Neural crest cell (in vitro differentiated cells): ENCODE measurements around the gene FBXO31. TPM values are rescaled to one million over a fixed set of nuclear protein-coding genes. Genes with fewer than 3 reads are reported as not detected.

ENCODE experiments used
- DNase-seq: peaks from one replicate; pipeline ENCODE4 v3.0.0; 2021; ENCODE audit warnings: low read depth, mixed read lengths, low spot score
- H3K27ac Mint-ChIP-seq: one replicate; pipeline ENCODE4 v1.8.0; 2021; ENCODE audit warnings: mild to moderate bottlenecking, mixed read lengths; ENCODE audit not compliant: unreplicated experiment
- H3K27me3 Mint-ChIP-seq: 2 replicates; pipeline ENCODE4 v1.8.0; 2021; ENCODE audit warnings: low read depth, mild to moderate bottlenecking, mixed read lengths
- H3K36me3 Mint-ChIP-seq: 2 replicates; pipeline ENCODE4 v1.8.0; 2021; ENCODE audit warnings: low read depth, mild to moderate bottlenecking, mixed read lengths
- H3K4me1 Mint-ChIP-seq: 2 replicates; pipeline ENCODE4 v1.8.0; 2021; ENCODE audit warnings: mixed read lengths
- H3K4me3 Mint-ChIP-seq: one replicate; pipeline ENCODE4 v1.8.0; 2021; ENCODE audit warnings: mild to moderate bottlenecking, mixed read lengths
- H3K9me3 Mint-ChIP-seq: 2 replicates; pipeline ENCODE4 v1.8.0; 2021; ENCODE audit warnings: mixed read lengths
- CTCF ChIP-seq: fragments of 200-600 bp; sonication (generic); conservative IDR thresholded peaks from 2 replicates; pipeline ENCODE4 v1.5.0; 2021; ENCODE audit warnings: antibody characterized with exemption, mild to moderate bottlenecking
- total RNA-seq: library from RNA; stranded (reverse); gene quantifications from 2 replicates; pipeline ENCODE4 v1.2.1, GENCODE V29; 2021

Gene FBXO31
- total RNA-seq, 1 donor from 2014 or later, result 23.7 TPM

GRCh38 chr16:87324411-87325275 lies 58.9 kb downstream of the FBXO31 start:
- Mint-ChIP-seq H3K4me1 (no peaks in the 10 kb centered on the region), H3K36me3 (no peaks in the 10 kb centered on the region), H3K27ac (no peak overlapping the region), H3K9me3 (no peaks in the 10 kb centered on the region), H3K4me3 (peak overlapping the region; percentile 77), H3K27me3 (no peaks in the 10 kb centered on the region)
- peak; percentile 78 for TF ChIP-seq CTCF
- DNase-seq, result peak; percentile 55

GRCh38 chr16:87323727-87324410 lies 59.7 kb downstream of the FBXO31 start:
- H3K27me3 Mint-ChIP-seq, result no peaks in the 10 kb centered on the region
- TF ChIP-seq CTCF, result no peak
- H3K4me1 Mint-ChIP-seq, result no peaks in the 10 kb centered on the region
- H3K36me3 Mint-ChIP-seq, result no peaks in the 10 kb centered on the region
- no peak overlapping the region for H3K4me3 Mint-ChIP-seq
- no peaks in the 10 kb centered on the region for H3K9me3 Mint-ChIP-seq
- DNase-seq, result no peak
- no peak overlapping the region for H3K27ac Mint-ChIP-seq

- DNase-seq, result no peak
- no peaks in the 10 kb centered on the region for H3K9me3 Mint-ChIP-seq
- no peaks in the 10 kb centered on the region for H3K36me3 Mint-ChIP-seq
- peaks cover 8% of the 10 kb centered on the region for H3K4me1 Mint-ChIP-seq
- H3K27me3 Mint-ChIP-seq, result no peaks in the 10 kb centered on the region
- no peak for TF ChIP-seq CTCF
- no peak overlapping the region for H3K4me3 Mint-ChIP-seq
- no peak overlapping the region for H3K27ac Mint-ChIP-seq
Measured at GRCh38 chr16:87322833-87323726, 60.5 kb downstream of the FBXO31 start.

GRCh38 chr16:87322360-87322759 lies 61.2 kb downstream of the FBXO31 start:
- no peak for TF ChIP-seq CTCF
- Mint-ChIP-seq H3K4me1 (peaks cover 10% of the 10 kb centered on the region), H3K36me3 (no peaks in the 10 kb centered on the region), H3K27ac (no peak overlapping the region), H3K27me3 (no peaks in the 10 kb centered on the region), H3K4me3 (no peak overlapping the region), H3K9me3 (no peaks in the 10 kb centered on the region)
- DNase-seq, result no peak

GRCh38 chr16:87321336-87322107 lies 62.1 kb downstream of the FBXO31 start:
- Mint-ChIP-seq H3K4me3 (no peak overlapping the region), H3K9me3 (no peaks in the 10 kb centered on the region), H3K27ac (peak overlapping the region; percentile 57), H3K27me3 (no peaks in the 10 kb centered on the region), H3K36me3 (no peaks in the 10 kb centered on the region), H3K4me1 (peaks cover 13% of the 10 kb centered on the region)
- no peak for TF ChIP-seq CTCF
- no peak for DNase-seq
